Prostate gland (tissue), 2 donors: ENCODE data around the gene WRNIP1. TPM values are rescaled to one million over a fixed set of nuclear protein-coding genes. Genes with fewer than 3 reads are reported as not detected.
"Not testable (repeated sequence)": the region's sequence is repeated elsewhere in the genome, so short reads cannot be mapped to it uniquely, and the experiment has no call there.

ENCODE experiments used
- DNase-seq: peaks from one replicate; pipeline ENCODE4 v3.0.0-alpha.2; 2019; ENCODE audit warnings: low spot score
- H3K27ac ChIP-seq, 2 donors: fragments of 200-600 bp; sonication (generic); 2 replicates each; pipeline ENCODE4 v1.5.1; 2017 to 2019
- H3K27me3 ChIP-seq: fragments of 200-600 bp; sonication (generic); replicated peaks from 2 replicates; pipeline ENCODE4 v1.5.1; 2019; ENCODE audit not compliant: insufficient read depth
- H3K36me3 ChIP-seq, 2 donors: fragments of 200-600 bp; sonication (generic); 1 replicate in 1 of 2; 2 replicates in 1 of 2; pipeline versions ENCODE4 v1.5.1 to v1.8.1; 2017 to 2019
- H3K4me1 ChIP-seq: fragments of 200-600 bp; sonication (generic); replicated peaks from 2 replicates; pipeline ENCODE4 v1.5.1; 2019
- H3K4me3 ChIP-seq, 2 donors: fragments of 200-600 bp; sonication (generic); 2 replicates each; pipeline ENCODE4 v1.5.1; 2017 to 2019
- H3K9me3 ChIP-seq: fragments of 200-600 bp; sonication (generic); 2 replicates; pipeline ENCODE4 v1.5.1; 2017
- CTCF ChIP-seq, 4 experiments: fragments of 200-600 bp in 2 of 4; fragments of 450-650 bp in 2 of 4; sonication (generic) in 2 of 4; IDR thresholded peaks; 1 replicate in 3 of 4; 2 replicates in 1 of 4; pipeline ENCODE4 v1.5.1; 2016 to 2019; ENCODE audit warnings: antibody characterized with exemption in 4 of 4, mild to moderate bottlenecking in 2 of 4, moderate library complexity in 2 of 4
- POLR2A ChIP-seq: fragments of 450-650 bp; IDR thresholded peaks from one replicate; pipeline ENCODE4 v1.6.1; 2016; ENCODE audit warnings: antibody characterized with exemption, mild to moderate bottlenecking
- POLR2AphosphoS5 ChIP-seq: sonication (generic); formaldehyde crosslinking; IDR thresholded peaks from one replicate; pipeline ENCODE4 v1.6.1; 2017; ENCODE audit warnings: antibody characterized with exemption
- WGBS: methylation state at CpG from one replicate; pipeline ENCODE4 v1.1.5; 2018; 5-methylcytosine and 5-hydroxymethylcytosine counted together
- intact Hi-C: fragments of 100-400 bp; cut with DNase I; formaldehyde crosslinking; loops from one replicate; pipeline ENCODE4 v1.14.2; 2022
- total RNA-seq, 2 donors: library from RNA; depleted of rRNA; stranded (reverse); fragments of >200 nt; gene quantifications; one replicate each; pipeline ENCODE4 v1.1.0, GENCODE V29; 2016

WRNIP1 gene
- total RNA-seq, 2 donors from 2014 or later, result 89.6 to 90.0 TPM

DNA sequence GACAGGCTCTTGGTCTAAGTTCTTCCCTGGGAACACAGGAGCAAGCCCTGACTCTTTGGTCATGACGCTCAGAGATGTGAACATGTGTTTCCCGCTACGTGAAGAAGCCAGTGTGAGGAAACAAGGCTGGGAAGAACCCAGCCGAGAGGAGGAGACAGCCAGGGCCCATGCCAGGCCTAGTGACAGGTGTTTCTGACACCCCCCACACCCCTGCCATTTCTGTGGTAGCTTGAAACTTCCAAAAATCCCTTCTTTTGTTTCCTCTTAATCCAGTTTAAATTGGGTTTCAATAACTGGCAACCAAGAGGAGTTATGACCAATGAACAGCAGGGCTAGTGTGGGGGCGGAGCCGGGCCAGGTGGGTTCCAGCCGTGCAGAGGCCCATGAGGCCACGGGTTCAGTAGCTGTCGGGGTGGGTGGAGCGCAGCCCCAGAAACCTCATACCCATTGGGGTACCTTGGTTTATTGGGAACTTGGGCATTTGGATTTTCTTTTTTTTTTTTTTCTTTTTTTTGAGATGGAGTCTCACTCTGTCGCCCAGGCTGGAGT is 33.5 kb downstream of the WRNIP1 start:
- intact Hi-C loops, result no loop called here
- no peak for TF ChIP-seq POLR2A
- TF ChIP-seq CTCF (IDR thresholded peaks at IDR 0.05), result no peak
- no peak for TF ChIP-seq POLR2AphosphoS5
- WGBS, result 90% methylated on average over 11 of the region's 11 CpGs
- H3K27me3 ChIP-seq, result no peaks in the 10 kb centered on the region
- no peak overlapping the region for H3K27ac ChIP-seq
- no peaks in the 10 kb centered on the region for H3K9me3 ChIP-seq
- DNase-seq, result no peak
- H3K36me3 ChIP-seq, result no peaks in the 10 kb centered on the region
- H3K4me3 ChIP-seq, result no peak overlapping the region
- no peaks in the 10 kb centered on the region for H3K4me1 ChIP-seq

GRCh38 chr6:2799936-2800527 is 34.8 kb downstream of the WRNIP1 start:
- TF ChIP-seq POLR2A (no peak), POLR2AphosphoS5 (no peak), CTCF (IDR thresholded peaks at IDR 0.05) (no peak)
- Histone ChIP-seq H3K27ac (no peak overlapping the region), H3K36me3 (no peaks in the 10 kb centered on the region), H3K4me1 (no peaks in the 10 kb centered on the region), H3K9me3 (no peaks in the 10 kb centered on the region), H3K4me3 (no peak overlapping the region), H3K27me3 (no peaks in the 10 kb centered on the region)
- intact Hi-C loops, result no loop called here
- WGBS, result 90% methylated on average over 11 of the region's 11 CpGs
- DNase-seq, result no peak

DNA sequence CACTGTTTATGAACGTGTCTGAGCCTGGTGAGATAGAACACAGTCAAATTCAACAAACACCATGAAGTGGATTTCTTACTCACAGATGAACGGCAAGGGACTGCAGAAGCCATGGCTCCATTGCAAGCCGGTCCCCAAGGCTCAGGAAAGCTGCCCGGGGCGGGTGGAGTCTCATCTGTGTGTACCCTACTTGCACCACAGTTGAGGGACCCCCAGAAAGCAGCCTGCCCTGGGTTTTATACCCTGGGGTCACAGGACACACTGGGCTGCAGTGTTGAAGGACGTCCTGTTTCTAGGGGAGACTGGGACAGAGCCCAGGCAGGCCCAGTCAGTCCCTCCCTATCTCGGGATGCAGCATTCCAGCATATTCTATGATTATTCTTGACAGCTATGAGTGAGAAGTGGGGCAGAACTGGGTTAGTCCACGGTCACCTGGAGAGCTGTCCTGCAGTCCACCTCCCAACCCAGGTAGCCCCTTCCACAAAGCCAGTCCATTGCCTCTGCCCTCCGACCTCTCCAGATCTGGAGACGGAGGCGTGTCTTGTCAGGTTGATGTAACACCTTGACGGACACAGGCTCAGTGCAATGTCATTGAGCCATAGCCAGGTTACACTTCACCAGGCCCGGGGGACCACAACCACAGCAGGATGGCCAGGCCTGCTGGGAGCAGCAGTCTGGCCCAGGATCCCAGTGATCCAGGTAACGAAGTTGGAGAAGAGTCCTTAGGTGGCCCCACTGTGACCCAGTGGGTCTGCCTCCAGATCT is 35.5 kb downstream of the WRNIP1 start:
- Histone ChIP-seq H3K4me3 (no peak overlapping the region), H3K9me3 (no peaks in the 10 kb centered on the region), H3K36me3 (no peaks in the 10 kb centered on the region), H3K4me1 (no peaks in the 10 kb centered on the region), H3K27ac (no peak overlapping the region), H3K27me3 (no peaks in the 10 kb centered on the region)
- no peak for DNase-seq
- WGBS, result 92% methylated on average over 14 of the region's 14 CpGs
- TF ChIP-seq POLR2AphosphoS5 (no peak), POLR2A (no peak), CTCF (IDR thresholded peaks at IDR 0.05) (no peak)
- intact Hi-C loops, result no loop called here

GRCh38 chr6:2801687-2802086 is 36.5 kb downstream of the WRNIP1 start:
- H3K4me1 ChIP-seq, H3K27me3 ChIP-seq, H3K36me3 ChIP-seq, H3K27ac ChIP-seq, H3K9me3 ChIP-seq, H3K4me3 ChIP-seq, DNase-seq, intact Hi-C loops: not testable (repeated sequence)
- 93% methylated on average over 3 of the region's 4 CpGs for WGBS

DNA sequence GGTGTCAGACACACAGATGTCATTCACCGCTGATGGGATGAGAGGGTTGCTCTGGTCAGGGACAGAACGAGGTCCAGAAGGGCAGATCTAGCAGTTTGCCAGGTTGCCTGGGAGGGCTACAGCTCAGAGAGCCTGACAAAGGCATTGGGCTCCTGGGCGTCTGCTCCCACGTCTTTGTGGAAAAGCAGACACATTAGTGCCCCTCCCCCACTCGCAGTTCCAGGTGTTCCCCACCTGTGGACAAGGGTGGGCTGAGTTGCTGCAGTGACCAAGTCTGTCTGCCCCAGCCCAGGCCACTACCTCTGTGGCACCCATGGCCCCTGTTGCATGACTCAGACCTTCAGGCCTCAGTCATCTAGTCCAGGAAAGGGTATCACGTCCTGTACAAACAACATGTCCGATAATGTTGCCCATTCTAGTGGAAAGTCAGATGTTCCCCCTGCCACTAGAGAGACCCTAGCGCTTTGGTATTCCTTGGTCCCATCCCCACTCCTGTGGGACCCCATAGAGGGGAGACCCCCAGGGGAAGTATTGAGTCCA is 37.4 kb downstream of the WRNIP1 start:
- Histone ChIP-seq H3K36me3 (no peaks in the 10 kb centered on the region), H3K27ac (no peak overlapping the region), H3K4me1 (no peaks in the 10 kb centered on the region), H3K27me3 (no peaks in the 10 kb centered on the region), H3K4me3 (no peak overlapping the region), H3K9me3 (no peaks in the 10 kb centered on the region)
- TF ChIP-seq POLR2A (no peak), POLR2AphosphoS5 (no peak), CTCF (IDR thresholded peaks at IDR 0.05) (no peak)
- WGBS, result 97% methylated on average over 8 of the region's 8 CpGs
- intact Hi-C loops, result no loop called here
- DNase-seq, result no peak
